ENCODE measurements around the gene SLC9A6.
"Not testable (repeated sequence)": the region's sequence is repeated elsewhere in the genome, so short reads cannot be mapped to it uniquely, and the experiment has no call there.

SLC9A6 gene

GRCh38 chrX:136030303-136031191 lies 45.3 kb downstream of the SLC9A6 start:
- DNase-seq = no peak

GRCh38 chrX:136031626-136032025 lies 46.4 kb downstream of the SLC9A6 start:
- no peak for DNase-seq

- DNase-seq = no peak
These were observed 47.1 kb downstream of the SLC9A6 start for GRCh38 chrX:136032370-136032769.

- DNase-seq = no peak
These were observed 49.4 kb downstream of the SLC9A6 start for GRCh38 chrX:136034668-136035067.

- no peak for DNase-seq
These were observed 50.4 kb downstream of the SLC9A6 start for GRCh38 chrX:136035663-136036062.

GRCh38 chrX:136039485-136039884 lies 54.2 kb downstream of the SLC9A6 start:
- DNase-seq = no peak

- DNase-seq = no peak
These were observed 54.7 kb downstream of the SLC9A6 start for GRCh38 chrX:136039968-136040367.

GRCh38 chrX:136041254-136041812 lies 56.1 kb downstream of the SLC9A6 start:
- no peak for DNase-seq

GRCh38 chrX:136045008-136045407 lies 59.8 kb downstream of the SLC9A6 start:
- no peak for DNase-seq

GRCh38 chrX:136046295-136047015 lies 61.2 kb downstream of the SLC9A6 start:
- no peak for DNase-seq

GRCh38 chrX:136047016-136047642 lies 61.9 kb downstream of the SLC9A6 start:
- no peak for DNase-seq

GRCh38 chrX:136047969-136048368 lies 62.7 kb downstream of the SLC9A6 start:
- DNase-seq = no peak

GRCh38 chrX:136048446-136048845 lies 63.2 kb downstream of the SLC9A6 start:
- DNase-seq = no peak

GRCh38 chrX:136049608-136050007 lies 64.4 kb downstream of the SLC9A6 start:
- DNase-seq = no peak

GRCh38 chrX:136050875-136051274 lies 65.6 kb downstream of the SLC9A6 start:
- not testable (repeated sequence) for DNase-seq

GRCh38 chrX:136051611-136052010 lies 66.4 kb downstream of the SLC9A6 start:
- no peak for DNase-seq

GRCh38 chrX:136055651-136056221 lies 70.5 kb downstream of the SLC9A6 start:
- DNase-seq = no peak

- DNase-seq = no peak
These were observed 72.3 kb downstream of the SLC9A6 start for GRCh38 chrX:136057567-136057966.

GRCh38 chrX:136059350-136059749 lies 74.1 kb downstream of the SLC9A6 start:
- DNase-seq = no peak

GRCh38 chrX:136061286-136061685 lies 76.1 kb downstream of the SLC9A6 start:
- DNase-seq = no peak

- DNase-seq = no peak
These were observed 76.5 kb downstream of the SLC9A6 start for GRCh38 chrX:136061696-136062095.

- DNase-seq = no peak
These were observed 78.3 kb downstream of the SLC9A6 start for GRCh38 chrX:136063340-136064079.
